ENCODE measurements around the gene AOC1. TPM values are rescaled to one million over a fixed set of nuclear protein-coding genes. Genes with fewer than 3 reads are reported as not detected.

The AOC1 gene
- total and polyA plus RNA-seq, 2 of the 13 experiments (the other 11 are each of a cell fraction or from before 2014, with no cell fraction given), result not detected

DNA sequence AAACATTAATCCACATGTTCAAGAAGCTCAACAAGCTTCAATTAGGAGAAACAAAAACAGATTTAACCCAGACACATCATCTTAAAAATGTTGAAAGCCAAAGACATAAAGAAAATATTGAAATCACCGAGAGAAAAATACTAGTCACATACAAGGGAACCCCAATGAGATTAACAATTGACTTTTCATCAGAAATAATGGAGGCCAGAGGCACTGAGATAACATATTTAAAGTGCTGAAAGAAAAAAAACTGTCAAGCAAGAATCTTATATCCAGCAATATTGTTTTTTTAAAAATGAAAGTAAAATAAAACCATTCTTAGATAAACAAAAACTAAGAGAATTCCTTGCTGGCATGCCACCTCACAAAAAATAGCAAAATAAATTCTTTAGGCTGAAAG lies 28.9 kb downstream of the AOC1 start (continued):
- TF ChIP-seq KDM2A (CRISPR knock-in tag; IDR thresholded peaks at IDR 0.05; ENCODE audit: borderline replicate concordance, low read depth), result no peak

DNA sequence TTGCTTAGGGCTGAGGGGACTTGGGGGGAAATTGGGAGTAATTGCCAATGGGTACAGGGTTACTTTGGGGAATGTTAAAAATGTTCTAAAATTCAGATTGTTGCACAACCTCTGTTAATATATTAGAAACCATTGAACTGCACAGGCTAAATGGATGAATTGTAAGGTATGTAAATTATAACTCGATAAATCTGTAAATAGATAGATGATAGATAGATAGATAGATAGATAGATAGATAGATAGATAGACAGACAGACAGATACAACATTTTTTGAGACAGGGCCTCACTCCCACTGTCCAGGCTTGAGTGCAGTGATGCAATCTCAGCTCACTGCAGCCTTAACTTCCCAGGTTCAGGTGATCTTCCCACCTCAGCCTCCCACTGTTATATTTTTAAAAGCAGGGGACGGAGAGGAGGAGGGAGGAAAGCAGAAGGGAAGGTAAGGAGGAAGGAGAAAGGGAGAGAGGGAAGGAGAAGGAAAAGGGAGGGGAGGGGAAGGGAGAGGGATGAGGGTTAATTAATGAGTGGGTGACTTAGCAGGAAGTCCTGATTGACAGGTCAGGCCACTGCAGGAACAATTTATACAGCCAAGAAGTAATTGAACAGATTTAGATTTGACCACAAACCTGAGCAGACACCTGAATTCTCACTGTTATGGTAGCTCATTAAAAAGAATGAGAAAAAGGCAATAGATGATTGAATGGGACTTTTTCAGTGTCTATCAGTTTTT lies 38.7 kb downstream of the AOC1 start:
- Histone ChIP-seq H3K27ac (ENCODE audit: extremely low read length, insufficient read depth, low read length) (no peak overlapping the region), H3K79me2 (ENCODE audit: insufficient read depth, low read length) (no peaks in the 10 kb centered on the region), H3K9me3 (ENCODE audit: low read length) (no peaks in the 10 kb centered on the region), H3K27me3 (ENCODE audit: control insufficient read depth in 1 of 2, insufficient read depth in 2 of 2, low read length in 2 of 2) (no peaks in the 10 kb centered on the region), H4K20me1 (ENCODE audit: insufficient read depth, low read length) (no peaks in the 10 kb centered on the region), H3K9ac (ENCODE audit: insufficient read depth, low read depth, low read length) (no peak overlapping the region), H2AFZ (ENCODE audit: low read length) (no peak overlapping the region), H3K4me1 (ENCODE audit: insufficient read depth, low read length) (no peaks in the 10 kb centered on the region), H3K4me2 (ENCODE audit: low read depth, low read length) (no peak overlapping the region), H3K4me3 (replicated peaks in 1 of 3; ENCODE audit: insufficient read depth in 1 of 3, low read depth in 2 of 3, low read length in 3 of 3) (no peak overlapping the region), H3K36me3 (replicated peaks in 1 of 2; ENCODE audit: control insufficient read depth in 1 of 2, insufficient read depth in 2 of 2, low read length in 2 of 2) (no peaks in the 10 kb centered on the region)
- FAIRE-seq (no peak), ATAC-seq (no peak), DNase-seq (ENCODE audit: low spot score) (no peak)
- no TSS peak for BruUV-seq (replicated peaks)
- intact Hi-C loops (cut with micrococcal nuclease; ENCODE audit: unreplicated experiment), result no loop called here
- in situ Hi-C loops (cut with HindIII; ENCODE audit: extremely low pct_ligation_motif_present, low pct_unique_long_range_greater_than_20kb), result no loop called here
- TF ChIP-seq ZNF768 (CRISPR knock-in tag; IDR thresholded peaks at IDR 0.05) (no peak), ZFP36 (IDR thresholded peaks at IDR 0.05; ENCODE audit: borderline replicate concordance, low read depth, low read length, partially characterized antibody) (no peak), HDAC2 (CRISPR knock-in tag; IDR thresholded peaks at IDR 0.05) (no peak), SIX4 (CRISPR knock-in tag; IDR thresholded peaks at IDR 0.05) (no peak), HNRNPL (IDR thresholded peaks at IDR 0.05; ENCODE audit: low read depth, low read length) (no peak), ZSCAN30 (CRISPR knock-in tag; IDR thresholded peaks at IDR 0.05) (no peak), HNF4G (IDR thresholded peaks at IDR 0.05; ENCODE audit: borderline replicate concordance, low read depth, low read length) (no peak), HNF4G (CRISPR knock-in tag; IDR thresholded peaks at IDR 0.05; ENCODE audit: borderline replicate concordance, low read depth) (no peak), ZNF556 (CRISPR knock-in tag; IDR thresholded peaks at IDR 0.05; ENCODE audit: borderline replicate concordance) (no peak), BCL6 (CRISPR knock-in tag; IDR thresholded peaks at IDR 0.05) (no peak)
- TF ChIP-seq, protein P1, sequence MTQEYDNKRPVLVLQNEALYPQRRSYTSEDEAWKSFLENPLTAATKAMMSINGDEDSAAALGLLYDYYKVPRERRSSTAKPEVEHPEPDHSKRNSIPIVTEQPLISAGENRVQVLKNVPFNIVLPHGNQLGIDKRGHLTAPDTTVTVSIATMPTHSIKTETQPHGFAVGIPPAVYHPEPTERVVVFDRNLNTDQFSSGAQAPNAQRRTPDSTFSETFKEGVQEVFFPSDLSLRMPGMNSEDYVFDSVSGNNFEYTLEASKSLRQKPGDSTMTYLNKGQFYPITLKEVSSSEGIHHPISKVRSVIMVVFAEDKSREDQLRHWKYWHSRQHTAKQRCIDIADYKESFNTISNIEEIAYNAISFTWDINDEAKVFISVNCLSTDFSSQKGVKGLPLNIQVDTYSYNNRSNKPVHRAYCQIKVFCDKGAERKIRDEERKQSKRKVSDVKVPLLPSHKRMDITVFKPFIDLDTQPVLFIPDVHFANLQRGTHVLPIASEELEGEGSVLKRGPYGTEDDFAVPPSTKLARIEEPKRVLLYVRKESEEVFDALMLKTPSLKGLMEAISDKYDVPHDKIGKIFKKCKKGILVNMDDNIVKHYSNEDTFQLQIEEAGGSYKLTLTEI (CRISPR knock-in tag; conservative IDR thresholded peaks at IDR 0.05), result no peak
- ChIA-PET CTCF (ENCODE audit: low intra/inter-chr PET ratio, low total read pairs) (no interaction called here), POLR2A (interaction anchor here (0.6 kb wide), 1 partner anchor 172 kb away, joined by 3 read pairs; no protein-coding TSS in a partner anchor)
- 12% methylated on average over 2 of the region's 2 CpGs for WGBS (ENCODE audit: low lambda C conversion rate)

Measured in HepG2 (cell line).